ENCODE measurements around the gene HOOK1.

GRCh38 chr1:59857679-59858354 is 43.1 kb downstream of the HOOK1 start:
- TF ChIP-seq STAT1 (IDR thresholded peaks at IDR 0.05; ENCODE audit: unreplicated experiment) = no peak
- no peak for TF ChIP-seq CTCF (conservative IDR thresholded peaks at IDR 0.05; ENCODE audit: low read depth in 2 of 2)
- no peak for TF ChIP-seq REST (IDR thresholded peaks at IDR 0.05; ENCODE audit: unreplicated experiment)
- no peak for TF ChIP-seq EZH2 (IDR thresholded peaks at IDR 0.05; ENCODE audit: low read depth, unreplicated experiment)
- no peak for TF ChIP-seq EZH2phosphoT487 (IDR thresholded peaks at IDR 0.05; ENCODE audit: unreplicated experiment)
- TF ChIP-seq POLR2AphosphoS5 (IDR thresholded peaks at IDR 0.05; ENCODE audit: low read depth) = no peak

All from GM23338 (cell line).